Chondrocyte (in vitro differentiated cells): ENCODE data around the gene SIRT7. TPM values are rescaled to one million over a fixed set of nuclear protein-coding genes. Genes with fewer than 3 reads are reported as not detected.

Source experiments
- total RNA-seq: library from RNA; stranded (reverse); gene quantifications from 3 replicates; pipeline ENCODE4 v1.2.1, GENCODE V29; 2021

Gene SIRT7
- total RNA-seq, 1 donor from 2014 or later, result 15.8 TPM

Other genes with a start within 250 kb of the SIRT7 start
- 29.5 to 32.6 TPM (median 32.5 TPM) in 3 replicates for gene ARL16, start 234.4 kb downstream of the SIRT7 start, total RNA-seq
- gene HGS, start 234.2 kb downstream of the SIRT7 start, total RNA-seq, result 87.4 to 93.1 TPM (median 89.6 TPM) in 3 replicates
- gene MRPL12, start 214.8 kb downstream of the SIRT7 start, total RNA-seq, result 38.7 to 48.6 TPM (median 41.8 TPM) in 3 replicates
- gene SLC25A10, start 205.9 kb downstream of the SIRT7 start, total RNA-seq, result 5.6 to 8.5 TPM (median 5.7 TPM) in 3 replicates
- not detected in 3 replicates for gene GCGR, start 114.0 kb downstream of the SIRT7 start, total RNA-seq
- gene MCRIP1, start 84.9 kb downstream of the SIRT7 start, total RNA-seq, result 122 to 133 TPM (median 131 TPM) in 3 replicates
- gene PPP1R27, start 83.1 kb downstream of the SIRT7 start, total RNA-seq, result not detected in 3 replicates
- 958 to 1,257 TPM (median 1,012 TPM) in 3 replicates for gene P4HB, start 57.6 kb downstream of the SIRT7 start, total RNA-seq
- gene ARHGDIA, start 46.8 kb downstream of the SIRT7 start, total RNA-seq, result 452 to 481 TPM (median 476 TPM) in 3 replicates
- gene ALYREF, start 26.6 kb downstream of the SIRT7 start, total RNA-seq, result 56.0 to 73.7 TPM (median 59.8 TPM) in 3 replicates
- gene ANAPC11, start 26.5 kb downstream of the SIRT7 start, total RNA-seq, result 120 to 132 TPM (median 122 TPM) in 3 replicates
- gene NPB, start 15.9 kb downstream of the SIRT7 start, total RNA-seq, result 0.48 to 1.3 TPM (median 1.3 TPM) in 3 replicates
- gene PCYT2, start 6.8 kb downstream of the SIRT7 start, total RNA-seq, result 28.5 to 32.5 TPM (median 28.8 TPM) in 3 replicates
- 28.3 to 38.1 TPM (median 37.8 TPM) in 3 replicates for gene MAFG, start 9.6 kb upstream of the SIRT7 start, total RNA-seq
- gene PYCR1, start 19.1 kb upstream of the SIRT7 start, total RNA-seq, result 154 to 235 TPM (median 224 TPM) in 3 replicates
- gene MYADML2, start 29.1 kb upstream of the SIRT7 start, total RNA-seq, result not detected in 3 replicates
- gene NOTUM, start 43.0 kb upstream of the SIRT7 start, total RNA-seq, result 0.29 TPM in 1 of 3 replicates, not detected in the others
- gene ASPSCR1, start 59.5 kb upstream of the SIRT7 start, total RNA-seq, result 30.4 to 36.9 TPM (median 36.1 TPM) in 3 replicates
- gene CENPX, start 104.7 kb upstream of the SIRT7 start, total RNA-seq, result 18.1 to 25.1 TPM (median 19.2 TPM) in 3 replicates
- 7.9 to 12.8 TPM (median 8.2 TPM) in 3 replicates for gene LRRC45, start 105.1 kb upstream of the SIRT7 start, total RNA-seq
- 14.9 to 32.7 TPM (median 32.3 TPM) in 3 replicates for gene RAC3, start 113.5 kb upstream of the SIRT7 start, total RNA-seq
- gene DCXR, start 119.5 kb upstream of the SIRT7 start, total RNA-seq, result 52.8 to 59.8 TPM (median 58.2 TPM) in 3 replicates
- gene RFNG, start 133.6 kb upstream of the SIRT7 start, total RNA-seq, result 29.7 to 47.4 TPM (median 45.2 TPM) in 3 replicates
- 79.8 to 103 TPM (median 82.8 TPM) in 3 replicates for gene GPS1, start 133.7 kb upstream of the SIRT7 start, total RNA-seq
- 64.0 to 78.4 TPM (median 68.4 TPM) in 3 replicates for gene DUS1L, start 147.6 kb upstream of the SIRT7 start, total RNA-seq
- 132 to 145 TPM (median 141 TPM) in 3 replicates for gene FASN, start 180.1 kb upstream of the SIRT7 start, total RNA-seq